Effector CD4-positive, alpha-beta T cell (primary cell): Measurements from ENCODE around the gene SLC39A8.

ENCODE experiments used
- DNase-seq: peaks from one replicate; pipeline ENCODE4 v3.0.0-alpha.2; 2020

SLC39A8 gene

GRCh38 chr4:102222838-102223409 is 122.4 kb downstream of the SLC39A8 start:
- no peak for DNase-seq

- no peak for DNase-seq
These were observed 126.2 kb downstream of the SLC39A8 start for GRCh38 chr4:102219129-102219528.

GRCh38 chr4:102218656-102219055 is 126.6 kb downstream of the SLC39A8 start:
- no peak for DNase-seq

- DNase-seq: no peak
These were observed 127.4 kb downstream of the SLC39A8 start for GRCh38 chr4:102217775-102218355.

GRCh38 chr4:102217345-102217744 is 127.9 kb downstream of the SLC39A8 start:
- DNase-seq: no peak

GRCh38 chr4:102216666-102217065 is 128.6 kb downstream of the SLC39A8 start:
- DNase-seq: no peak

DNA sequence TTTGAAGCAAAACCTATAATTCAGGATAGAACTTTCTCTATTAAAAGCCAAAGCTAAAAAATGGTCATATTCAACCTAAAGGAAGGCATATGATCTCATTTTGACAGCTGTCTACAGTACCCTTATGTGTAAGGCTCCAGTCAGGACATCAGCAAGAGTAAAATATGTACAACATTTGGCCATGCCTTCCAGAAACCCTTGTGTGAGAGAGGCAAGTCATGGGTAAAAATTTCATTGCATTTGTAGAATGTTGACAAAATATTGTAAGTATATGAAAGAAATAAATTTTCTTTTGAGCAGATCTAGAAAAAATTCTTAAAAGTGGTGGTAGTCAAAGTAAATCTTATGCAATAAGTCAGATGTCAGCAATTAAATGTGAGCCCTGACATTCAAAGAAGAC is 132.3 kb downstream of the SLC39A8 start:
- no peak for DNase-seq
